Activated CD4-positive, alpha-beta T cell treated with anti-CD3 and anti-CD28 coated beads, Interleukin-2, amount 50 U/mL, for 48 hours (primary cell): ENCODE data around the gene RFTN1.

Source experiments
- DNase-seq, 2 experiments: peaks; one replicate each; pipeline ENCODE4 v3.0.0-alpha.2; 2020

Gene RFTN1

GRCh38 chr3:16513141-16514020 is at the start of gene RFTN1:
TSS of gene RFTN1 (minus strand) at chr3:16513699. CDS start at chr3:16493869, 19,830 bp downstream.
- peak; percentile 54 to 60 for DNase-seq

GRCh38 chr3:16559653-16560365 is 46.3 kb upstream of the RFTN1 start:
- DNase-seq: no peak

GRCh38 chr3:16554126-16554525 is 40.6 kb upstream of the RFTN1 start:
- DNase-seq: no peak

- DNase-seq: no peak
Measured at GRCh38 chr3:16552757-16553156, 39.3 kb upstream of the RFTN1 start.

GRCh38 chr3:16551342-16551976 is 38.0 kb upstream of the RFTN1 start:
- DNase-seq: no peak

GRCh38 chr3:16550676-16551341 is 37.3 kb upstream of the RFTN1 start:
- peak; percentile 69 to 80 for DNase-seq

- DNase-seq: no peak
Measured at GRCh38 chr3:16550305-16550675, 36.8 kb upstream of the RFTN1 start.

GRCh38 chr3:16548721-16549120 is 35.2 kb upstream of the RFTN1 start:
- DNase-seq: no peak

GRCh38 chr3:16547561-16548357 is 34.3 kb upstream of the RFTN1 start:
- no peak for DNase-seq

GRCh38 chr3:16546186-16547010 is 32.9 kb upstream of the RFTN1 start:
- DNase-seq: no peak

- no peak for DNase-seq
Measured at GRCh38 chr3:16545413-16546185, 32.1 kb upstream of the RFTN1 start.

- no peak for DNase-seq
Measured at GRCh38 chr3:16543242-16543864, 29.9 kb upstream of the RFTN1 start.

- no peak for DNase-seq
Measured at GRCh38 chr3:16538507-16538906, 25.0 kb upstream of the RFTN1 start.

GRCh38 chr3:16536996-16537395 is 23.5 kb upstream of the RFTN1 start:
- no peak for DNase-seq

GRCh38 chr3:16536344-16536663 is 22.8 kb upstream of the RFTN1 start:
- DNase-seq: no peak

GRCh38 chr3:16534640-16535262 is 21.3 kb upstream of the RFTN1 start:
- DNase-seq: no peak

GRCh38 chr3:16533928-16534574 is 20.6 kb upstream of the RFTN1 start:
- no peak for DNase-seq

GRCh38 chr3:16529264-16529663 is 15.8 kb upstream of the RFTN1 start:
- DNase-seq: no peak

GRCh38 chr3:16528581-16528993 is 15.1 kb upstream of the RFTN1 start:
- DNase-seq: no peak
